K562 (cell line): ENCODE measurements around the gene LRP10. TPM values are rescaled to one million over a fixed set of nuclear protein-coding genes. Genes with fewer than 3 reads are reported as not detected.
A peak's percentile ranks its signal among the peaks of the same experiment; 100 is the strongest.

ENCODE experiments used
- BACH1 ChIP-seq: fragments of 200-800 bp; sonication (Bioruptor generic); IDR thresholded peaks from 2 replicates; pipeline ENCODE4 v1.6.1; 2016; ENCODE audit warnings: missing genetic modification characterization, missing compliant biosample characterization
- BCL6 ChIP-seq: fragments of 250-450 bp; sonication (Bioruptor Pico); IDR thresholded peaks from 2 replicates; pipeline ENCODE4 v1.4.0; 2020
- BCOR ChIP-seq: fragments of 450-650 bp; IDR thresholded peaks from 2 replicates; pipeline ENCODE4 v1.6.1; 2016
- BHLHE40 ChIP-seq: IDR thresholded peaks from 2 replicates; pipeline ENCODE4 v1.6.1; 2011; ENCODE audit warnings: low read length, improper control_type of control experiment
- C11orf30 ChIP-seq: fragments of 450-650 bp; IDR thresholded peaks from 2 replicates; pipeline ENCODE4 v1.6.1; 2016; ENCODE audit warnings: low read depth, mild to moderate bottlenecking
- CBX2 ChIP-seq: fragments of 200-600 bp; sonication (generic); IDR thresholded peaks from one replicate; pipeline ENCODE4 v1.6.1; 2012; ENCODE audit warnings: mild to moderate bottlenecking, low read length, inconsistent platforms; ENCODE audit not compliant: insufficient read depth, poor library complexity, severe bottlenecking
- CLOCK ChIP-seq: fragments of 250-450 bp; sonication (Bioruptor Pico); IDR thresholded peaks from 2 replicates; pipeline ENCODE4 v1.4.0; 2020; ENCODE audit warnings: mild to moderate bottlenecking, moderate library complexity, borderline replicate concordance
- EP300 ChIP-seq: IDR thresholded peaks from 2 replicates; pipeline ENCODE4 v1.6.1; 2012; ENCODE audit warnings: low read length, improper control_type of control experiment
- FOXO4 ChIP-seq: fragments of 450-650 bp; formaldehyde crosslinking; IDR thresholded peaks from 2 replicates; pipeline ENCODE4 v1.4.0; 2020; ENCODE audit warnings: mild to moderate bottlenecking, moderate library complexity
- HMGXB4 ChIP-seq: sonication (generic); formaldehyde crosslinking; IDR thresholded peaks from 2 replicates; pipeline ENCODE4 v1.8.1; 2023; ENCODE audit warnings: mild to moderate bottlenecking, missing genetic modification reagents
- JUNB ChIP-seq: fragments of 450-650 bp; formaldehyde crosslinking; conservative IDR thresholded peaks from 2 replicates; pipeline ENCODE4 v1.4.0; 2020; ENCODE audit warnings: mild to moderate bottlenecking
- MCM3 ChIP-seq: fragments of 450-650 bp; IDR thresholded peaks from 2 replicates; pipeline ENCODE4 v1.6.1; 2016
- MECOM ChIP-seq: fragments of 250-450 bp; sonication (Bioruptor Pico); IDR thresholded peaks from 2 replicates; pipeline ENCODE4 v1.8.0; 2022; ENCODE audit warnings: inconsistent platforms
- MEF2D ChIP-seq: conservative IDR thresholded peaks from 2 replicates; pipeline ENCODE4 v1.6.1; 2016; ENCODE audit warnings: low read depth, missing genetic modification characterization, missing compliant biosample characterization
- MYBL2 ChIP-seq, 2 experiments: fragments of 450-650 bp in 1 of 2; sonication (generic) in 1 of 2; formaldehyde crosslinking in 1 of 2; IDR thresholded peaks; 2 replicates each; pipeline versions ENCODE4 v1.6.1 to v1.8.1; 2017 to 2022; ENCODE audit warnings: borderline replicate concordance in 1 of 2, inconsistent platforms in 1 of 2, low read depth in 1 of 2, mild to moderate bottlenecking in 1 of 2, missing genetic modification reagents in 1 of 2, moderate library complexity in 1 of 2
- NR2C1 ChIP-seq, 2 experiments: fragments of 450-650 bp; IDR thresholded peaks; 2 replicates each; pipeline ENCODE4 v1.6.1; 2017; ENCODE audit warnings: mild to moderate bottlenecking in 2 of 2, antibody characterized with exemption in 1 of 2, inconsistent platforms in 1 of 2, missing compliant biosample characterization in 1 of 2, missing genetic modification characterization in 1 of 2
- PHB2 ChIP-seq: fragments of 450-650 bp; IDR thresholded peaks from 2 replicates; pipeline ENCODE4 v1.6.1; 2017; ENCODE audit warnings: low read depth
- PTTG1 ChIP-seq: fragments of 450-650 bp; IDR thresholded peaks from 2 replicates; pipeline ENCODE4 v1.6.1; 2016; ENCODE audit warnings: low read depth, mild to moderate bottlenecking, missing genetic modification characterization, missing compliant biosample characterization
- RBM14 ChIP-seq: fragments of 200-400 bp; formaldehyde crosslinking; IDR thresholded peaks from 2 replicates; pipeline ENCODE4 v1.6.1; 2018; ENCODE audit warnings: low read depth, mild to moderate bottlenecking, low read length, moderate library complexity, borderline replicate concordance; ENCODE audit not compliant: insufficient read depth
- SIN3B ChIP-seq: fragments of 450-650 bp; IDR thresholded peaks from 2 replicates; pipeline ENCODE4 v1.6.1; 2017; ENCODE audit warnings: low read depth, mild to moderate bottlenecking, moderate library complexity
- SMARCB1 ChIP-seq: IDR thresholded peaks from 2 replicates; pipeline ENCODE4 v1.6.1; 2011; ENCODE audit warnings: improper control_type of control experiment, low read depth; ENCODE audit not compliant: insufficient read length
- TBP ChIP-seq: optimal IDR thresholded peaks from 2 replicates; pipeline ENCODE3; 2011; ENCODE audit warnings: low read depth, low read length, improper control_type of control experiment
- ZC3H11A ChIP-seq: IDR thresholded peaks from 2 replicates; pipeline ENCODE4 v1.6.1; 2012; ENCODE audit warnings: low read depth, low read length, improper control_type of control experiment
- ZNF133 ChIP-seq: fragments of 250-450 bp; sonication (Bioruptor Pico); IDR thresholded peaks from 2 replicates; pipeline ENCODE4 v1.4.0; 2020; ENCODE audit warnings: mild to moderate bottlenecking
- ZNF507 ChIP-seq: conservative IDR thresholded peaks from 2 replicates; pipeline ENCODE4 v1.6.1; 2017; ENCODE audit warnings: missing genetic modification characterization, missing compliant biosample characterization
- polyA plus RNA-seq, 8 experiments: library from polyadenylated mRNA; depleted of rRNA in 4 of 8; stranded (reverse) in 5 of 8; unstranded in 3 of 8; fragments of >200 nt; fragmentation: Nextera tagmentation in 2 of 8; fragmentation: Illumina TruSeq in 1 of 8; extraction: Ambion mirVana in 2 of 8; extraction: Trizol in 1 of 8; gene quantifications; 2 replicates each; pipeline versions ENCODE4 v1.2.1 to v1.2.3, GENCODE V29; 2011 to 2014; ENCODE audit warnings: inconsistent platforms in 1 of 8, missing spikeins in 1 of 8
- total RNA-seq, 7 experiments: library from RNA; depleted of rRNA in 6 of 7; stranded (reverse); fragments of >200 nt in 6 of 7; fragmentation: Illumina TruSeq in 2 of 7; extraction: Trizol in 2 of 7; gene quantifications; 2 replicates each; pipeline versions ENCODE4 v1.2.1 to v1.2.3, GENCODE V29; 2011 to 2021; ENCODE audit warnings: low replicate concordance in 1 of 7

LRP10 gene
- total and polyA plus RNA-seq, 9 of the 15 experiments (the other 6 are each of a cell fraction or from before 2014, with no cell fraction given): 1.3 to 45.5 (median 10.9) TPM

GRCh38 chr14:22824711-22825359, 46.7 kb upstream of the LRP10 start (continued):
- TF ChIP-seq EP300 (no peak), NR2C1 (IDR thresholded peaks at IDR 0.05) (no peak), NR2C1 (tag; IDR thresholded peaks at IDR 0.05) (0 out of 2 replicates have a peak, but pooled peaks have one; percentile 15), MECOM (no peak), RBM14 (no peak), MYBL2 (IDR thresholded peaks at IDR 0.05; ENCODE audit: low read depth) (no peak), MYBL2 (CRISPR knock-in tag; IDR thresholded peaks at IDR 0.05; ENCODE audit: borderline replicate concordance) (no peak), ZNF133 (CRISPR knock-in tag) (no peak), JUNB (CRISPR knock-in tag) (no peak), PHB2 (no peak), BHLHE40 (peak; percentile 20; the same call in 1 of the 2 replicates), HMGXB4 (CRISPR knock-in tag) (no peak), FOXO4 (CRISPR knock-in tag) (no peak), MEF2D (tag) (no peak), TBP (peak; percentile 50), SIN3B (no peak), ZNF507 (tag) (no peak), SMARCB1 (no peak), BACH1 (peak; percentile 36; the same call in 1 of the 2 replicates), C11orf30 (peak; percentile 91), CBX2 (no peak), MCM3 (no peak), ZC3H11A (no peak), PTTG1 (tag) (no peak), BCL6 (CRISPR knock-in tag) (no peak), BCOR (no peak; the same call in 1 of the 2 replicates), CLOCK (CRISPR knock-in tag) (no peak)
